CD4-positive, alpha-beta T cell treated with Interleukin-4 for 4 hours (primary cell): ENCODE results near the gene ALDH1L2.
"Not testable (repeated sequence)": the region's sequence is repeated elsewhere in the genome, so short reads cannot be mapped to it uniquely, and the experiment has no call there.

Experiments used
- DNase-seq: peaks from one replicate; pipeline ENCODE4 v3.0.0-alpha.2; 2020

Gene ALDH1L2

DNA sequence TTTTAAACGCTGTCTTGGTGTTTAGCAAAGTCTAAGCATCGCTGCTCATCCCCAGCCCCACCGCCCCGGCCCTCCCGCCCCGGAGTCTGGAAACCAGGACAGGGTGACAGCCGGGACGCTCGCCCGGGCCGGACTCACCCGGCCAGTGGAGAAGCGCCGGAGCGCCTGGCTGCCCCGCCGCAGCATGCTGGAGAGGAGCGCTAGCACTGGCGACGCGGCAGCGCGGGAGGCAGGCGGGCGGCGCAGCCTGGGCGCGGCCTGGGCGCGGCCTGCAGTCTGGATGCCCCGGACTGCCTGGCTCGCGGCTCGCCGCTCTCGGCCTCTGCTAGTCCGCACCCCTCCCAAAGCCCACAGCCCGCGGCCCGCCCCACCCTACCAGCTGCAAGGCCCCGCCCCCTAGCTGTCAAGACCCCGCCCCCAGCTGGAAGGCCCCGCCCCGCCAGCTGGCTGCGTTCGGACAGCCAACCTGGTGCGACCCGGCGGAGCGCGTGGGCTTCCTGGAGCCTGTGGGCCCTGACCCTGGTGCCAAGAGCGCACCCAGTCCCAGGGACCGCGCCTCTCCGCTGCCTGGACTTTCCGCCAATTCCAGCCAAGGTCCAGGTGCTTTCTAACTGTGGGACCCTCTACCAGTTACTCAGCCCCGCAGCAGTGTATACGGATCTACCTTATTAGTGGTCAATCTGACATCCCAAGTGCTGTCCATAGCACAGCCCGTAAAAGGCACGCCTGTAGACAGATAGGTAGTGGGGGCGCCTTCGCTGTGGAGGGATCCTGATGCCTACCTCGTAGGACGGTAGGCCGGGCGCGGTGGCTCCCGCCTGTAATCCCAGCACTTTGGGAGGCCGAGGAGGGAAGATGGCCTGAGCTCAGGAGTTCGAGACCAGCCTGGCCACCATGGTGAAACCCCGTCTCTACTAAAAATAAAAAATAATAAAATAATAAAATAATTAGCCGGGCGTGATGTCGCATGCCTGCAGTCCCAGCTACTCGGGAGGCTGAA, at the start of gene ALDH1L2:
Gene ALDH1L2, minus strand, starts transcription at position 208 of the 1,000 bp plus-strand sequence. Its CDS starts 22 bp downstream, at position 186.
- peak; percentile 33 for DNase-seq

DNA sequence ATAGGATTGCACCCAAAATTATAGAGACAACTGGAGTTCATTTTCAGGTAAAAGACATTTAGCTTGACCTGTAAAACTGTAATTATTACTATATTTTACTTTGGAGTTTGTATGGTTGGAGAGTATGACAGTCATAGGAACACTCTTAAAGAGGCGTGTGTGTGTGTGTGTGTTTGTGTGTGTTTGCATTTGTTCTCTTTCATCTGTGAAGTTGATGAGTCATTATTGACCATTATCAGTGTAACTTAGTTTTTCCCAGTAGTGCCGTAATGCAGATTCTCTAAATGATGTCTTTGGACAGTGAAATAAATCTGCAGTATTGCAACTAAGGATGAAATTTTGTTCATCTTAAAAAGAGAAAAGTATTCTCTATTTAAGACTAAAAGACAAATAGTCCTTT, 36.3 kb upstream of the ALDH1L2 start:
- no peak for DNase-seq

DNA sequence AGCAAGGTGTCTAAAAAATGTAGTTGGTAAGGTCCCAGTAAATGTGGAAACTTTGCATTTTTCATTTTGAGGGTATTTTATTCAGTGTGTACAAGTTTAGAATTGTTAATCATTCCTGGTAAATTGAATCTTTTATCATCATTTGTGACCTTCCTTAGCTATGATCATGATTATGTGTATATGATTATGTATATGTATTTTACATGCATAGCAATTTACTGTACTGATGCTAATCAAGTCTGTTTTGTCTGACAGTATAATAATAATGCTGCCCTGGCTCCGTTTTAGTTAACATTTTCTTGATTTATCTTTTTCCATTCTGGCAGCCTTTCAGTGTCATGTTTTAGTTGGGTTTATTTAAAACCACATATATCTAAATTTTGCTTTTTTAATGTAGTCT, 32.7 kb upstream of the ALDH1L2 start:
- no peak for DNase-seq

DNA sequence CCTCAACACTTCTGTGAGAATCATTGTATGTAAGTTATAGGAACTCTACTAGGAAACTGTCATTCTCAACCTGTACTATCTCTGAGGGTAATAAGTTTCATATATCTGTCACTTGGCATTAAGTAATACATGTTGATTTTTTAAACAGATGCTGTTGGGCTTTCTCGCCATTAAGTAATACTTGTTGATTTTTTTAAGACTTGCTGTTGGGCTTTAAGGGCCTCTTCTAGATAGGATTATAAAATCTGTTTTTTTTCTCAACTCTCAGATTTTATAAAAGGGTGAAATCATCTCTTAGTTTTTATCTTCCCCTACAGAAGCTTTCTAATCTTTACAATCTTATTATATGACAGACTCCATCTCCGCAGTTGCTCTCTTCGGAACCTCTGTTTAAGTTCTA, 28.8 kb upstream of the ALDH1L2 start:
- no peak for DNase-seq

DNA sequence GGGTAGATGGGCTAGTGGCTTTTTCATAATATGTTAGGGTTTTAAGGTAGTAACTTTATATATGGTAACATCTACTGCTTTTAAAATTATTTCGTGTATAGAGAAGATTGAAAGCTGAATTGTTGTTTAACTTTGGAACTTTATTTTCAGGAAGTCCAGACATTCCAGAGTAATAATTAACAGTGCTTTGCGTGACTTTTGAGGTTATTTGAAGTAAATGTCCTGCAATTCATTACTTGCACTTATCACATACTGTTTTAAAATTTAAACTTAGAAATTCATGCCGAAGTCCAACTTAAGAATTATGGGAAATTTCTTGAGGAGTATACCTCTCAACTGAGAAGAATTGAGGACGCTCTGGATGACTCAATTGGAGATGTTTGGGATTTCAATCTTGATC, 26.6 kb upstream of the ALDH1L2 start:
- no peak for DNase-seq

DNA sequence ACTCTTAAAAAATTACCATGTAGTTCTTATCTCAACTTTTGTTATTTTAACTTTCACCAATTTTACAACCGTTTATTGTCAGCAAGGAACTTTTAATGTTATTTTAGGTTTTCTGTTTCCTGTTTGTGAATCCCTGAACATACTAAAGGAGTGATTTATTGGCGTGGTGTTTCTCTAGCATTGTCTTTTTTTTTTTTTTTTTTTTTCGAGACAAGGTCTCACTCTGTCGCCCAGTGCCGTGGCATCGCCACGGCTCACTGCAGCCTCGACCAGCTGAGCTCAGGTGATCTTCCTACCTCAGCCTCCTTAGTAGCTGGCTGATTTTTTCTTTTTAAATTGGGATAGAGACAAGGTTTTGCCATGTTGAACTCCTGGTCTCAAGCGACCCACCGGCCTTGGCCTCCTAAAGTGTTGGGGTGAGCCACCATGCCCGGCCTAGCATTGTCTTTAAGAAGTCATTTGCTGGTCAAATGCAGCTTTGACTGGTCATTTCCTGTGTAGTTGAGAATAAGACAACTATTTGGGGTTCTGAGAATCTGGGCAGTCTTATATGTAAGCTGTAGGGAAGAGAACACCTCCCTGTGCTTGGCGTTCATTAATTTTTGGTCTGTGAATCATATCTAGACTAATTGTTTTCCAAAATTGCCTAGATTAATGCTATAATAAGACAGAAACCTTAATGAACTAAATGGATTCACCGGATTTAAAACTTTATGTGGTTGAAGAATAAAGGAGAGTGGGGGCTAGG, 25.4 kb upstream of the ALDH1L2 start:
- DNase-seq, result no peak

DNA sequence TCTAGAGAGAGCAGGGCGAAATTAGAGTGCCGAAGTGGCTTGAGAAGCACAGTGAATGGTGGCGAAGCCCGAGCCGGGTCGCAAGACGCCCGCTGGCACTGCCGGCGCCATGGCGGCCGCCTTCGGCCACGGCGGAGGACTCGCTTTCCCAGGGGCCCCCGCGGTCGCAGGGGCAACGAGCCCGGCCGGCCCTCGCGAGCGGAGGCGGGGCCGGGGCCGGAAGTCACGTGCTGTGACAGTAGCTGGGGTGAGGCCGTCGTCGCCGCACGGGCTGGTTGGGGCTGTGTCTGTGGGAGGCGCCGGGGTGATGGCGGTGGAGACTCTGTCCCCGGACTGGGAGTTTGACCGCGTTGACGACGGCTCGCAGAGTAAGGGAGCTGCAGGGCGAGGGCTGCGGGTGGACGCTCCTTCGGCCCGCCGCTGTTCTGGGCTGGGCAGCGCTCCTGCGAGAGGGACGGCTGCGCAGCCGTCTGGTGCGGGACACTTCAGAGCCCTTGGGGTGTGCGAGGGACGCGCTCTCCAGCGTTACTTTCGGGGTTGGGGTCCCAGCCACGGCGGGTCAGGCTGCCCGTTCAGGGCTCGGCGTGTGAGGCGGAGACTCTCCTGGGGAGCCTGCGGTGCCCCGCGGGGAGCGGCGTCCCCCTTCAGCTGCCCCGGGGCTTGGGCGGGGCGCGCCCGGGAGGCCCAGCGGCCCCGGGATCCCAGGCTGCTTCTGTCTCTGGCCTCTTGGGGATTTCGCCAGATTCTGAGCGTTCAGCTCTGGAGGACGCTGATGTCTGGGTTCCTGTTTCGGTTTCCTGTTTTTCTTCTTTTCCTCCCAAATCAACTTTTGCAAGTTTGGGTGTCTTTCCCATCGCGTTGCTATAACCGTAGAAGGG, 23.5 kb upstream of the ALDH1L2 start, which contains the start of gene WASHC4:
Gene WASHC4, plus strand, starts transcription at position 238 of the 878 bp plus-strand sequence. Its CDS starts 70 bp downstream, at position 308.
- peak; percentile 88 for DNase-seq

DNA sequence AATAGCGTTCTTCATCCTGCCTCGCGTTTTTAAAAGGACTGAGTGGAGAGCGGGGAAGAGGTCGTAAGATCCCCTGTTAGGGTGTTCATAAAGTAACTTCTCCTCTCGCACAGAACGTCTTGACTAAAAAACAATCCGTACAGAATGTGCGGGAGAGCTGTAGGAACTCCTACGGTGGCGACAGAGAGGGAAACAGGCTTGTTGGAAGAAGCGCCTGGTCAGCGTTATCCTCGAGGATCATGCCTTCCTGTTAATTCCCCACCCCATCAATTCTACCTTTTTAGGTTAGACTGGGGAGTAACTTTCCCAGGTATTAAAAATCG, 22.9 kb upstream of the ALDH1L2 start:
- DNase-seq, result no peak

DNA sequence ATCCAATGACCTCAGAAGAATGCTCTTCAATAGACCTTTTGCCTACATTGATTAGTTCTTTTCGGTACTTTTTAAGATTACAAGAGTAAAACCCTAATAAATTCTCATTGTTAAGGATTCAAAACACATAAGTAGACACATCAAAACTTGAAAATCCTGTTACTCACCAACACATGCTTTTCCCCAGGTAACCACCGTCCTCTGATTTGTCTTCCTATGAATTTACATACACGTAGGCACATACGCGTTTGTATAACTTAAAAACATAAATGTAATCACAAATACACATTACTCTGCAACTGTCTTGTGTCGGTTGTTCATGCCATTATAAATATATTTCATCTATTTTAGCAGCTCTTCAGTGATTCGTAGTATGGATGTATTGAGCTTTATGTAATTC, 22.4 kb upstream of the ALDH1L2 start:
- no peak for DNase-seq

DNA sequence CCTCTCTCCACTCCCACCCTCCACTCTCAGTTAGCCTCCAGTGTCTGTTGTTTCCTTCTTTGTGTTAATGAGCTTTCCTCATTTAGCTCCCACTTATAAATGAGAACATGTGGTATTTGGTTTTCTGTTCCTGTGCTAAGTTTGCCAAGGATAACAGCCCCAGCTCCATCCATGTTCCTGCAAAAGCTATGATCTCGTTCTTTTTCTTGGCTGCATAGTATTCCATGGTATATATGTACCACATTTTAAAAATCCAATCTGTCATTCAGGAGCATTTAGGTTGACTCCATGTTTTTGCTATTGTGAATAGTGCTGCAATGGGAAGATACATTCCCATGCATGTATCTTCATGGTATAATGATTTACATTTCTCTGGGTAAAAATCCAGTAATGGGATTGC, 20.5 kb upstream of the ALDH1L2 start:
- no peak for DNase-seq

DNA sequence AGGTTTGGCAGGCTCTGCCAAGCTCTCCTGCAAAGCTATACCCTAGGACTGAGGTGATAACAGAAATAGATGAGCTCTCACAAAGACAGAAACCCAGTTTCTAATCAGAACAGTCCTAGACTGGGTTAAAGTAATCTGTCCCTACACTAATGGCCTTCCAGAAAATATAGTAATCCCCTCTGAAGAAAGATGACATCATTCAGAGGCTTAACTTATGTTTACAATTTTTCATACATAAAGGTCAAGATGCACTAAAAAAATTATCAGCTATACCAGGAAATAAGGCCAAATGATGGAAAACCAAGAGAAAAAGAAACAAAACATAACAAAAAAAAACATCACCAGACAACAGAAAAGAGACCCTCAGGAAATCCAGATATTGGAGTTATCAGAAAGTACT, 18.4 kb upstream of the ALDH1L2 start:
- no peak for DNase-seq

DNA sequence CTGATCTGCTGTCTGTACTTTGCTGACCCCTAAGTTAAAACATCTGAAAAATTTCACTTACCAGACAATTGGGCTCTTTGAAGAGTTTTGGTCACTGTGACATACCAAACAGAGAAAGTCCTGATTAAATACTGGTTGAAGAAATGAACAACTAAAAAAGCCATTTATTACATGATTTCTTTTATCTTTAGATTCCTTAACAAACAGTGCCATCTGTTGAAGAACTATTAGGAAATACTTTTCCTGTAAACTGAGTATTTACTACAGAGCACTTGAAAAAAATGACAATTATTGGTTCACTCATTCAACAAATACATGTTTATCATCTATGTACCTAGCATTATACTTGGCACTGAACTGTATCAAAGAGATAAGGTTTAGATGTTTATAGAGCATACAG, 16.7 kb upstream of the ALDH1L2 start:
- DNase-seq, result no peak

DNA sequence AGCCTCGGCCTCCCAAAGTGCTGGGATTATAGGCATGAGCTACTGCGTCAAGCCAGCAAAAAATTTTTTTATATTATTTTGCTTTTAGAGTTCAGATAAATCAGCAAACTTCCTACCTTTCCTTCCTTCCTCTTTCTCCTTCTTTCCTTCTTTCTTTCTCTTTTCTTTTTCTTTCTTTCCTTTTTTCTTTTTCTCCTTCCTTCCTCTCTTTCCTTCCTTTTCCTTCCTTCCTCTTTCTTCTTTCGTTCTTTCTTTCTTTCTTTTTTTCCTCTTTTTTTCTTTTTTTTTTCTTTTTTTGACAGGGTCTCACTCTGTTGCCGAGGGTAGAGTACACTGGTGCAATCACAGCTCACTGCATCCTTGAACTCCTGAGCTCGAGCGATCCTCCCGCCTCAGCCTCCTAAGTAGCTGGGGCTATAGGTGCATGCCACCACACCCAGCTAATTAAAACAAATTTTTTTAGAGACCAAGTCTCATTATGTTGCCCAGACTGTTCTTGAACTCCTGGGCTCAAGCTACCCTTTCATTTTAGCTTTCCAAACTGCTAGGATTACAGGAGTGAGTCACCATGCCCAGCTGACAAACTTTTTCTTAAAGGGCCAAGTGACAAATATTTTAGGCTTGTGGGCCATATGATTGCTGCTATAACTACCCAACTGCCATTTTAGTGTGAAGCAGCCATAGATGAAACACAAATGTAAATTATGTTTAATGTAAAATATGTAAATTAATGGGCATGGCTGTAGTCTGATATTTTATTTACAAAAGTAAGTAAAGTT, 16.1 kb upstream of the ALDH1L2 start:
- no peak for DNase-seq

DNA sequence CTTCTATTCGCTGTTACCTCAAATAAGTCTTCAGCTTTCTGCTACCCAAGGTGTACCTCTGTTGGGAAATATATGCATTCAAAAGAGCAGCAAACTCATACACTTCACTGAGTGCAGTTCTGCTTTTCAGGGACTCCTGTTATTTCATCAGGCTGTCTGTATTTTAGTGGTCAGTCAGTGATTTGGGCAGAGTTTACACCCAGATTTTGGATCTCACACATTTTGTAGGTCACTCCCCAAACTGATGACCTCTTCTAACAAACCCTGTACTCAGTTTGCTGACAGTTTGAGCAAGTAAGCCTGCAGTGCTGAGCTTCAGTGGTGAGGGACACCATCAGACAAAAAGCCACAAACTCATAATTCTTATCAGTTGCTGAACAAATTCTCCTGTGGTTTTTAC, 15.1 kb upstream of the ALDH1L2 start:
- no peak for DNase-seq

DNA sequence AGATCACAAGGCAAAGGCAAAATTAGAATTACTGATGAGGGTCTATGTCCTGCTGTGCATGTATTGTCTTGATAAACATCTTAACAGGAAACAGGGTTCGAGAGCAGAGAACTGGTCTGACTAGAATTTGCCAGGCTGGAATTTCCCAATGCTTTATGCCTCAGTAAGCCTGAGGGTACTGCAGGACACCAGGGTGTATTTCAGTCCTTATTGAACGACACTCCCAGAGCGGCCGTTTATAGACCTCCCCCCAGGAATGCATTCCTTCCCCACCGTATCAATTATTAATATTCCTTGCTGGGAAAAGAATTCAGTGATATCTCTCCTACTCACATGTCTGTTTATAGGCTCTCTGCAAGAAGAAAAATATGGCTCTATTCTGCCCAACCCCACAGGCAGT, 11.1 kb upstream of the ALDH1L2 start:
- not testable (repeated sequence) for DNase-seq

DNA sequence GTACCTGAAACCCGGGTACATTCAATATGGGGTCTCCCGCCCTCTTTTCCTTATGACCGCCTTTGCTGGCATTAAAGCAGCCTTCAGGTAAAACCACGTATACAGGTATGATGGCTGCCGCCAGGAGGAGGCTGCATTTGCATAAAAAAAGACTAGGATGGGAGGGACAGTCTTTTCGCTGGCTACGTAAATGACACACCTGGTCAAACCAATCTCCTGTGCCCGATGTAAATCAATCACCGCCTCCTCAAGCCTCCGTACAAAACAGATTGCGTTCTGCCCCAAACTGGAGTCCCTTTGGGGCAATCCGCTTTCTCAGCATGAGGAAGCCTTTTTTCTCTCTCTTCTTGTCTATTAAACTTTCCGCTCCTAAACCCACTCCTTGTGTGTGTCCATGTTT, 8.1 kb upstream of the ALDH1L2 start:
- no peak for DNase-seq

DNA sequence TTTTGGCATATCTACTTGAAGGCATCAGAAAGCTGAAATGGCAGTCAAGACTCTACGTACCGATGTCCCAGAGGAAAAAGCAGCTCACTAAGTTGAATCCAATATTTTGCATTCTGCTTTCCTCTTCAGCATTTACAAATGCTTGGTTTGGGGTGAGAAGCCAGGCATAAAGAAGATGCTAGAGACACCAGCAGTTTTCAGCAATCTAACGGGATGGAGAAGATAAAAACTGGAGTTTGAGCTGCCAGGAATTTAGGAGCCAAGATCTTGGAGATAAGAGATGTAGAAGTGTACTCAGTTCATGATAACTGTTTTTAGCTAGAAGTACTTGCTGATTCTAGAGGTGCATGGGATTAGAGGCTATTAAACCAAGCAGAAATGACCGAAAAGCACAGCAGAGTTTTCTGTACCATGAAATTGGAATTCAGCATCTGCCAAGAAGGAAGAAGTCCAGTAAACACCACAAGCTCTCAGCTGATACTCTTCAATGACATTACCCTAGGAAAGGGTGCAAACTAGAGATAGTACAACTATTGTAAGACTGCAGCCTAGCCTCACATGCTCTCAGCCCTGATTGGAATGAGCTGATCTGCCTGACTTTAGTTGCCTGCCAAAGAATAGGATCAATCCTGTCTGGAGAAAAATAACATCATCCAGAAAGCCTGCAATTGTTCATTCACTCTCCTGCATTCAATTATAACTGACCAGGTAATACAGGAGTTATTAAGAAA, 7.4 kb upstream of the ALDH1L2 start:
- no peak for DNase-seq

DNA sequence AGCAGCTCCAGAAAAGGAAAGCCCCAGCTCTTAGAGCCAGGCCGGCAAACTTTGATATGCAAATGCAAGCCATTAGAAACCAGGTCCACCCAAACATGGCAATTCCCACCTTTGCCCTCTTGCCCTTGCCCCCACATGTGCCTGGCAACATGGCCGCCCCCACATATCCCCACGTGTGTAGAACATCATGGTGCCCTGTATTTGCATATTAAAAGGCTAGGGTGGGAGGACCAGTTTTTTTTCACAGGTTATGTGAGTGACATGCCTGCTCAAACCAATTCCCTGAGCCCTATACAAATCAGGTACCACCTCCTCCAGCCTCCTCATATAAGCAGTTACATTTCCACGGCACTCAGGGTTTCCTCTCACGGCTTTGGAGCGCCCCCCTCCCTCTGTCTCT, 6.1 kb upstream of the ALDH1L2 start:
- DNase-seq, result no peak

DNA sequence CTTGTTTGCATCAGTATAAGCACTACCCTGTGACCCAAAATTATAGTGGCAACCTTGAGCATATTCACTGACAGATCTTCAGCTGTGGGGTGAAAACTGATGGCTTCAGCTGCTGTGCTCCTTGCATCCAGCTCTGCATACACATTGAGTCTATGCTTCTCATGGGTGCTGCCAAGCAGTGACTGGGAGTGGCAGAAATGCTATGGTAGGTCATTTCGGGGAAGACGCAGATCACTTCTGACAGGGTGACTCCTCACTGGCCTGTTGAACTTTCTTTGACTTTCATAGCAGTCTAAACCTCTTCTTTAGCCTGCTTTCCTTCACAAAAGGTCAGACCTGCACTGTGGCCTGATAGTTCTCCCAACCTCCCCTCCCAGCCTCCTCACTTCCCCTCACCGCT, 5.6 kb upstream of the ALDH1L2 start:
- no peak for DNase-seq

DNA sequence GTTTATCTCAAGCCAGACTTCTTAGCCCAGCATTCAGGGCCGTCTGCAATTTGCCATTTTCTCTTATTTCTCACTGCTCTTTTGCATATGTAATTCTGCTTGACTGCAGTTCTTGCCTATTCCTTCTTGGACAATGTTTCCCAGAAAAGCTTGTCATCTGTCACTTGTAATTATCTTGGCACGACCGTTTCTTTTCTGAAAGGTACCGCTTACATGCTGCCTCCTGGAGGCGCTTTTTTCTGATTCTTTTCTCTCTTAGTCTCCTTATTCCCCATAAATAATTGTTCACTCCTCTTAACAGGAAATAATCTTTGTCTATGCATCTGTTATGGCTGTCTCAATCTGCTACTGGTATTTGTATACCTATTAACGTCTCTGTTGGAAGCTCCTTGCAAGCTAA, 1.2 kb upstream of the ALDH1L2 start:
- no peak for DNase-seq

DNA sequence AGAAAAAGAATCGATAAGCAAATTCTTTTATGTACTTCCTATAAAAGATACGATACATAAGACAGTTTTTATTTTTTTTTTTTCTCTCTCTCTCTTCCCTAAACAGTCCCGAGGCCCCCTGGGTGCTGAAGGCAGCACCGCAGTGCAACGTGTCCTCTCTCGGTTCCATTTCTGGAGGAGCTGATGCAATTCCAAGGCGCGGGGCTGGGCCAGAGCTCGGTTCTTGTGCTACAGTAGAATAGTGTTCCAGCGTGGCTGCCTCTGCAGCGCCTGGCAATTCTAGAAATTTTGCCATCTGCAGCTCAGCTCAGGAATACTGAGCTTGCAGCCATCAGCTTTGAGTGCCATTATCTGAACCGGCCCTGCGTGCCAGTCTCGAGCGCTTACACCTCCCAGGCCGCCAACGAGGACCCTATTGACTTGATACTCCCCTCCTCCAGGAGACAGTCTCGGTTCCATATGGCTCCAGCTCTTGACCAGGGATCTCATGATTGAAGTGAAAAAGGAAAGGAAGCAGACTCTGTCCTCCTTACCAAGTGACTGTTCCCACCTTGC, 630 bp downstream of the ALDH1L2 start:
- no peak for DNase-seq
